Cardiac muscle cell (in vitro differentiated cells and primary cell): ENCODE measurements around the gene OR2T8. TPM values are rescaled to one million over a fixed set of nuclear protein-coding genes. Genes with fewer than 3 reads are reported as not detected.

Source experiments
- DNase-seq, 2 donors: peaks; one replicate each; pipeline versions ENCODE4 v3.0.0 to v3.0.0-alpha.2; 2010 to 2017; ENCODE audit warnings: low read depth in 1 of 2, low spot score in 1 of 2
- H3K27ac ChIP-seq: fragments of 200-600 bp; sonication (generic); 2 replicates; pipeline ENCODE4 v1.5.1; 2016
- H3K27me3 ChIP-seq: fragments of 200-600 bp; sonication (generic); 2 replicates; pipeline ENCODE4 v1.6.0; 2016; ENCODE audit warnings: control low read depth
- H3K36me3 ChIP-seq: fragments of 200-600 bp; sonication (generic); 2 replicates; pipeline ENCODE4 v1.5.1; 2016; ENCODE audit warnings: control low read depth
- H3K4me1 ChIP-seq: fragments of 200-600 bp; sonication (generic); 2 replicates; pipeline ENCODE4 v1.8.1; 2017; ENCODE audit warnings: low read depth, mild to moderate bottlenecking, mixed run types
- H3K4me3 ChIP-seq: fragments of 200-600 bp; sonication (generic); 2 replicates; pipeline ENCODE4 v1.5.1; 2016; ENCODE audit warnings: mild to moderate bottlenecking
- H3K9me3 ChIP-seq: fragments of 200-600 bp; sonication (generic); 2 replicates; pipeline ENCODE4 v1.5.1; 2017; ENCODE audit warnings: low read depth, mild to moderate bottlenecking, control low read depth
- CTCF ChIP-seq: IDR thresholded peaks from 2 replicates; pipeline ENCODE4 v1.5.1; 2012; ENCODE audit warnings: low read depth, mild to moderate bottlenecking, low read length
- polyA plus RNA-seq: library from polyadenylated mRNA; unstranded; fragments of >200 nt; fragmentation: Nextera tagmentation; extraction: Ambion mirVana; gene quantifications from 2 replicates; pipeline ENCODE4 v1.2.1, GENCODE V29; 2016
- total RNA-seq: library from RNA; depleted of rRNA; stranded (reverse); fragments of >200 nt; gene quantifications from 2 replicates; pipeline ENCODE4 v1.2.3, GENCODE V29; 2016

The OR2T8 gene
- total RNA-seq (not detected in 2 replicates), polyA plus RNA-seq (0.22 TPM in 1 of 2 replicates, not detected in the other)

- Histone ChIP-seq H3K27me3 (no peaks in the 10 kb centered on the region), H3K4me3 (no peak within 1 kb of the TSS), H3K27ac (no peak within 1 kb of the TSS), H3K4me1 (no peaks in the 10 kb centered on the region), H3K9me3 (no peaks in the 10 kb centered on the region), H3K36me3 (no peaks in the 10 kb centered on the region)
- no peak for DNase-seq
- TF ChIP-seq CTCF: no peak
These were observed at the start of gene OR2T8 for GRCh38 chr1:247919952-247920351. Gene OR2T8, plus strand, starts transcription at chr1:247920252. Its CDS starts 766 bp downstream, at chr1:247921018.

GRCh38 chr1:247883346-247883745 lies 36.7 kb upstream of the OR2T8 start:
- Histone ChIP-seq H3K9me3 (no peaks in the 10 kb centered on the region), H3K4me1 (no peaks in the 10 kb centered on the region), H3K27ac (no peak overlapping the region), H3K36me3 (no peaks in the 10 kb centered on the region), H3K27me3 (no peaks in the 10 kb centered on the region), H3K4me3 (no peak overlapping the region)
- DNase-seq: no peak
- TF ChIP-seq CTCF: no peak

- no peak overlapping the region for H3K4me3 ChIP-seq
- H3K27me3 ChIP-seq: no peaks in the 10 kb centered on the region
- no peak for DNase-seq
- TF ChIP-seq CTCF: no peak
- H3K27ac ChIP-seq: no peak overlapping the region
- H3K36me3 ChIP-seq: no peaks in the 10 kb centered on the region
- H3K4me1 ChIP-seq: no peaks in the 10 kb centered on the region
- H3K9me3 ChIP-seq: no peaks in the 10 kb centered on the region
These were observed 35.1 kb upstream of the OR2T8 start for GRCh38 chr1:247884797-247885413.

- H3K4me3 ChIP-seq: no peak within 1 kb of the TSS
- no peak for TF ChIP-seq CTCF
- H3K27me3 ChIP-seq: no peaks in the 10 kb centered on the region
- no peak for DNase-seq
- no peaks in the 10 kb centered on the region for H3K9me3 ChIP-seq
- H3K27ac ChIP-seq: no peak within 1 kb of the TSS
- H3K4me1 ChIP-seq: no peaks in the 10 kb centered on the region
- H3K36me3 ChIP-seq: no peaks in the 10 kb centered on the region
These were observed 24.9 kb upstream of the OR2T8 start, which contains the start of gene OR2W3 for GRCh38 chr1:247895163-247895637. Gene OR2W3, plus strand, starts transcription at chr1:247895587. Its CDS starts 0 bp downstream, at chr1:247895587.

- no peaks in the 10 kb centered on the region for H3K4me1 ChIP-seq
- H3K27me3 ChIP-seq: no peaks in the 10 kb centered on the region
- DNase-seq: no peak
- H3K4me3 ChIP-seq: no peak overlapping the region
- no peak overlapping the region for H3K27ac ChIP-seq
- H3K36me3 ChIP-seq: no peaks in the 10 kb centered on the region
- H3K9me3 ChIP-seq: no peaks in the 10 kb centered on the region
- no peak for TF ChIP-seq CTCF
These were observed 24.1 kb upstream of the OR2T8 start for GRCh38 chr1:247895976-247896375.
